ENCODE measurements around the gene KATNAL2.
"Not testable (repeated sequence)": the region's sequence is repeated elsewhere in the genome, so short reads cannot be mapped to it uniquely, and the experiment has no call there.

Gene KATNAL2

DNA sequence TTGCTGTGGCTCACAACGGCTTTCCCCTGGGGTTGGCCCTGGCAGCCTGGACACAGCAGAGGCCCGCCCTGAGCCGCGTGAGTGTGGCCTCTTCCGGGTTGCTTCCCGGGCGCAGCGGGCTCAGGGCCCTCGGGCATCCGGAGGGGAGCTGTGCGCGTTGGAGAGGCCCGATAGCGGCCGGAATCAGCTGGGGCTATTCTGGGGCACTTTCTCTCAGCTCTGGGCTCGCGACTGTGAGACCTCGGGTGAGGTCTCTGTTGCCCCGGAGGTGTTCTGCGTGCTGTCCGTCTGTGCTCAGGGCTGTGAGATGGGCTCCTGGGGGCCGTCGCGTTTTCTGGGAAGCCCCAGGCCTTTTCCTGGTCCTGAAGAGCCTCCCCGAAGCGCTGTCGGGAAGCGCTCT is 117.2 kb downstream of the KATNAL2 start:
- DNase-seq (ENCODE audit: low read depth), result not testable (repeated sequence)

DNA sequence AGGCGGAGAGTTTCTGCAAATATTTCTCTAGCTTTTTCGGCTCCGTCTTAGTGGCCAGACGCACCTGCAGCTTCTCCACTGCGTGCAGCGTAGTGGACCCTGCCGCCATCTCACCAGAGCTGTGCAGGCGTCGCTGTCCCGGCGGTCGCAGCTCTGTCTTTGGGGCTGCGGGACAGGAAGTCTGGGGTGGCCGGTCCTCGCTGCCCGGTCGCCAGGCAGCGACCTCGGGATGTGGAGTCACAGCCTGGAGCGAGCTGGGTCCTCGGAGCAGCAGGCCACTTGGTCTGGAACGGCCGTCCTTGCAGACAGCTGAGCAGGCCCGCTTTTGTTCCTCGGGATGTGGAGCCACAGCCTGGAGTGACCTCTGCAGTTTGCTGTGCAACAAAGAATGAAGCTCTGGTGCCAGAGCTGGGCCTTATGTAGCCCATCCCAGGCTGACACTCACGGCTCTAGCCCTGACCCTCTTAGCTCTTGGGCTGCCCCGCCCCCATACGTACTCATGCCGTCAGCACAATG is 117.8 kb downstream of the KATNAL2 start, which contains the start of gene ELOA2:
TSS of gene ELOA2 (minus strand) at position 466 of the 516 bp plus-strand sequence. CDS start at position 109, 357 bp downstream.
- DNase-seq (ENCODE audit: low read depth), result no peak

DNA sequence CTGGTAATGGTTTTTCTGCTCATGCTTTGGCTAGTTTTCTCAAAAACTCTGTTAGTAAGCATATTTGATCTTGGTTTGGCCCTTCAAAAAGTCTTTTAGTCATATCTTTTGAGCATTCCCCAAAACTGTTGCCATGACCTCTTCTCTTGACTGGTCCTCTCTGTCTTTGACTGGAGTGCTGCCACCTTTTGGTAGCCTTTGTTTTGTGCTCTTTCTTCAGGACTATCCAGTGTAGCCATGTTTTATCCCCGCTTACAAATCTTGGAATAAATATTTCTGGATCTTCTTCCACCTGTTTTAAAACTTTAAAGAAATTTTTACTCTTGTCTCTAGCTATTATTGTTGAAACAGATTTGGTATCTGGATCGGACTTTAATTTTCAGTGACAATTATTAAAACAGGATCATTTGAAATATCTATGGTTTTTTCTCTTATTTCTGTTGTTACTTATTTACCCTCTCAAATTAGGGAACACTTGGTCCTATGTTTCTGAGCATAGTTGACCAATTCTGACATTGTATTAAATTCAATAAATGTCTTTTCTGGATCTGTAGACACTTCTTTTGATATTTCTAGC is 119.0 kb downstream of the KATNAL2 start:
- DNase-seq (ENCODE audit: low read depth), result peak; percentile 25

DNA sequence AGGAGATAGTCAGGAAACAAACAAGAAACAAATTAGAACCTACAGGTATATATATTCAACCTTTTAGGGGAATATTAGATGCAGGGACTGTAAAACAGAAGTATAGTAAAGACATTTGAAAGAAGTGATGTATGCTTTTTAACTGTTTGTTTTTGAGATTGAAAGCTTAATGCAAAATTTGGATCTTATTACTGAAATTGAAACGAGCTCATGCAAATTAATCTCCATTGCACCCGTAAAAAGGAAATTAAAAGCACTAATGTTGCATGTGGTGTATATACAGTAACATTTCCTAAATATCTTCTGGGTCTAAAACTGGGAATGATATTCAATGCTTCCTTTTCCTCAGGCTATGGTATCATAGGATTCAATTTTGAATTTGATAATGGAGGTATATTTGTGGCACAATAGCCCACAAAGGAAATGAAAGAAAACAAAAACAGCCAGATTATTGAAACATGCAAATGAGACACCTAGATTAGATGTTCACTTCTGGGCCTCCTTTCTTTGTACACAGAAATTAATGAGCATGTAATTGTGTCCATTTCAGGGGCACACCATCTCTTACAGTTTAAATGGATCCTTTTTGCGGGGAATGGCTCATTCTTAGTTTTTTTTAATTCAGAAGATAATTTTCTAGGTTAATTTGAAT is 119.7 kb downstream of the KATNAL2 start:
- DNase-seq (ENCODE audit: low read depth), result no peak

- no peak for DNase-seq (ENCODE audit: low read depth)
Observed at GRCh38 chr18:47040982-47041381, 123.6 kb downstream of the KATNAL2 start.

DNA sequence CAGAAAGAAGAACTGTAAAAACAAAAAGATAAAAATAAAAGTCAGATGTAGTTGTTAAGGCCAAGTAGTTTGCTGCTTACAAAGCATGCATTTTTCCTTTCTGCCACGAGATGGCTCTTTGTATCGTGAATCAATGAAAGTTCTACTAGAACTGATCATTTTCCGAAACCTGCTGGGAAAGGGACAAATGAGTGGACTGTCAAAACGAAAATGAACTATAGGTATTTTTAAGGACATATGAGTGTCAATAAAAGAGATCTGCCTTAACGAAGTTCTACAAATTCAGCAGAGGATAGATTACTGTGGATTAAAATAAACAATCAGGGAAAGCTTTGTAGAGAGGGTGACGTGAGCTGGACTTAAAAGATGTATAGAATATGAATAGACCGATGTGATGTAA is 133.1 kb downstream of the KATNAL2 start:
- peak; percentile 53 for DNase-seq (ENCODE audit: low read depth)

- no peak for DNase-seq (ENCODE audit: low read depth)
Observed at GRCh38 chr18:47054369-47054768, 137.0 kb downstream of the KATNAL2 start.

GRCh38 chr18:47062471-47062870 is 145.1 kb downstream of the KATNAL2 start:
- DNase-seq (ENCODE audit: low read depth), result no peak

DNA sequence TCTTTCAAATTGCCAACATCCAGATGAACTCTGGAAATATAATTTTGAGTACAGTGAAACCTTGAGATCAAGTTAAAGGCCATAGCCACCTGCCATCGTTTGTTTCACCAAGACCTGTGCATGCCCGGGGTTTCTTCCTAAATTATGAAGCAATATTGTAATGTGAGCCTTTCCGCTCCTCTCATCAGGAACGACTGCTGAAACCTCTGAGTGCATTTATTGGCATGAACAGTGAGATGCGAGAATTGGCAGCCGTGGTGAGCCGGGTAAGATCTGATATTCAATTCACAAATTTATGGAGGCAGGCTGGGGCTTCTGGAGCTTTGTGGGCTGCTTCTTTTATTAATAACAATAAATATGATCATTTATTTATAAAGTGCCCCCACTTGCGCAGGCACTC is 145.7 kb downstream of the KATNAL2 start:
- DNase-seq (ENCODE audit: low read depth), result no peak

GRCh38 chr18:47067648-47068047 is 150.2 kb downstream of the KATNAL2 start:
- DNase-seq (ENCODE audit: low read depth), result no peak

GRCh38 chr18:47075098-47075883 is 157.9 kb downstream of the KATNAL2 start:
- peak; percentile 36 for DNase-seq (ENCODE audit: low read depth)

- no peak for DNase-seq (ENCODE audit: low read depth)
Observed at GRCh38 chr18:47077111-47077510, 159.7 kb downstream of the KATNAL2 start.

DNA sequence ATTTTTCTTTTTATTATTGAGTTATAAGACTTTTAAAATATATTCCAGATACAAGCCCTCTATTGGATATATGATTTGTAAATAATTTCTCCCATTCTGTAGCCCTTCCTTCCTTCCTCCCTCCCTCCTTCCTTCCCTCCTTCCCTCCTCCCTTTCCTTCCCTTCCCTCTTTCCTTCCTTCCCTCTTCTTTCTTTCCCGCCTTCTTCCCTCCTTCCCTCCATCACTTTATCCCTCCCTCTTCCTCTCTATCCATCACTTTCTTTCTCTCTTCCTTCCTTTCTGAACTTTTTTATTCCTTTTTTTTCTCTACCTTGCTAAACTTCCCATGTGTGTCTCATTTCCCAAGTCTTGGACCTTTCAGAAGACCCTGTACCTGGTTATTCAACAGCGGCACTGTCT is 163.5 kb downstream of the KATNAL2 start:
- DNase-seq (ENCODE audit: low read depth), result no peak

DNA sequence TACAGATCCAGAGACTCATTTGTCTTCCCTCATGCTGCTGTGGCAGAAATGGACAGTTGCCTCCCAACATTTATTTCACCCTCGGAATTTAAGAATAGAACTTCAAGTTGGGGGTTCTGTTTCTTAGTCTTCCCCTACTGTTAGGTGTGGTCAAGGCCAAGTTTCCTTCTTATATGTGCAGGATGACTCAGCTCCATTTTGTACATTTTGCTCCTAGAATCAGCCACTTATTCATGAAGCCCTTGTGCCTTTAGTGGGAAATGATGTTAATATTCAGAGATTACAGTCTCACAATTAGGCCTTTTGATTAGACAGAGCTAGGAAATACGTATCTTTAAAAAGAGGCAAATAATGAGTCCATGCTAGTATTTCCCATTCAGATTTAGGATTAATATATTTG is 164.2 kb downstream of the KATNAL2 start:
- DNase-seq (ENCODE audit: low read depth), result no peak

DNA sequence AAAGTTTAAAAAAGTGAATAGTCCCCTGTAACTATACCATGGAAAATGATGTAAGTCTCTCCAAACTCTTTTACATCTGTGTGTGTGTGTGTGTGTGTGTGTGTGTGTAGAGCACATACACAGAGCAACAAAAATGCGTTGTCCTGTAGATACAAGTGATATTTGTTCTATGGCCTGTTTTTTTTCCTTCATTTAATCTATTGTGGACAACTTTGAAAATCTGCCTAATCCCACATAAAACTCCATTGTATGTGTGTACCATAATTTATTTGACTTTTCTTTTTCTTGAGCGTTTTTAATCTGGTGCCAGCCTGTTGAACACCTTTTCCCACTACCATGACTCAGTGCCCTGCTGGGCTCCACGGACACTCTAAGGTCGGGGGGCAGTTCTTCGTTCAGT is 170.3 kb downstream of the KATNAL2 start:
- no peak for DNase-seq (ENCODE audit: low read depth)

GRCh38 chr18:47095810-47096209 is 178.4 kb downstream of the KATNAL2 start:
- DNase-seq (ENCODE audit: low read depth), result no peak

GRCh38 chr18:47100212-47100831 is 182.9 kb downstream of the KATNAL2 start:
- DNase-seq (ENCODE audit: low read depth), result peak; percentile 61

- DNase-seq (ENCODE audit: low read depth), result no peak
Observed at GRCh38 chr18:47108373-47108772, 191.0 kb downstream of the KATNAL2 start.

DNA sequence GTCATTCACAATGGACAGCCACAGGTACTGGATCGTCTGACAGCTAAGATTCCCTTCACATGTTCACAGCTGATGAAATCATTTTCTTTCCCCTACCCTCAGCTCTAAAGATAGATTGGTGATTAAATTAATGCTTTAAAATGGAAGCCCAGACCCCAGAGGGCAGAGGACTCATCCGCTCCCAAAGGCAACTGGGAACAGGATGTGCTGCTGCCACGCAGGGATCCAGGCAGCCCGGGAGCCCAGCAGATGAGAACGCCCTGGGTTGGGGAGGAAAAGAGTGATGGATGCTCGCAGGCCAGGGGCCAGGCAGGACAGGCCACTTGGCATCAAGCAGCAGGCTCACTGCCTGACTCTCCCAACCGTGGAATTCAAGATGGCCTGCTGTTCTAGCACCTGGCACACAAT is 191.6 kb downstream of the KATNAL2 start:
- no peak for DNase-seq (ENCODE audit: low read depth)

- no peak for DNase-seq (ENCODE audit: low read depth)
Observed at GRCh38 chr18:47109720-47110119, 192.3 kb downstream of the KATNAL2 start.

GRCh38 chr18:47110492-47111274 is 193.3 kb downstream of the KATNAL2 start:
- no peak for DNase-seq (ENCODE audit: low read depth)

Measured in EH (cell line).